Fibroblast of peridontal ligament (primary cell): Measurements from ENCODE around the gene HSD17B14.
"Not testable (repeated sequence)": the region's sequence is repeated elsewhere in the genome, so short reads cannot be mapped to it uniquely, and the experiment has no call there.

Source experiments
- DNase-seq: peaks from one replicate; pipeline ENCODE4 v3.0.0-alpha.2; 2010; ENCODE audit errors: extremely low read depth

HSD17B14 gene

DNA sequence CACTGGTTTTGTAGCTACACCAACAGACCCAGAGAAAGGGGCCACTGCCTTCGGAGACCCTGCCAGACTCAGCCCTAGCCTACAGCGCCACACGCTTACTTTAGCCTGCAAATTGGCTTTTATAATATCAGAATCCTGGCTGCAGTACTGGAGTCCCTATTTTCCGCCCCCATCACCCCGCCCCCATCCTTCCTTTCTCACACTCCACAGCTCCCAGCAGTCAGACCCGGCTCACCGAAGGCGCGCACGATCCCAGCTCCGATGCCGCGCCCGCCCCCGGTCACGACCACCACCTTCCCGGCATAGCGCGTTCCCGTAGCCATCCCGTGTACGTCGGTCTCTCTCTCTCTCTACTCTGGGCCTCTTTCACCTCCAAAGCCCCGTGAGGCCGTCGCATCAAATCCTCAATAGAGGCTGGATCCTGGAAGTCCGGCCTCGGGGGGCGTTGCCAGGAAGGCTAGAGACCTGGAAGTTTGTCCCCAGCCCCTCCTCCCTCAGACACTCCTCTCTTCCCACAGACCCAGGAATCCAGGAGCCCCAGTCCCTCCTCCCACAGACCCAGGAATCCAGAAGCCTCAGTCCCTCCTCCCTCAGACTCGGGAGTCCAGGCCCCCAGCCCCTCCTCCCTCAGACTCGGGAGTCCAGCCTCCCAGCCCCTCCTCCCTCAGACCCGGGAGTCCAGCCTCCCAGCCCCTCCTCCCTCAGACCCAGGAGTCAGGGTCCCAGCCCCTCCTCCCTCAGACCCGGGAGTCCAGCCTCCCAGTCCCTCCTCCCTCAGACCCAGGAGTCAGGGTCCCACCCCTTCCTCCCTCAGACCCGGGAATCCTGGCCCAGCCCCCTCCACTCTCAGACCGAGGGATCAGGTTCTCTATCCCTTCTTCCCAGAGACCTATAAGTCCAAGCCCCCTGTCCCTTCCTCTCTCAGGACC lies at the start of gene HSD17B14:
HSD17B14 (minus strand) TSS at position 403 of the 929 bp plus-strand sequence; CDS start at position 323, 80 bp downstream.
- DNase-seq = peak; percentile 62

DNA sequence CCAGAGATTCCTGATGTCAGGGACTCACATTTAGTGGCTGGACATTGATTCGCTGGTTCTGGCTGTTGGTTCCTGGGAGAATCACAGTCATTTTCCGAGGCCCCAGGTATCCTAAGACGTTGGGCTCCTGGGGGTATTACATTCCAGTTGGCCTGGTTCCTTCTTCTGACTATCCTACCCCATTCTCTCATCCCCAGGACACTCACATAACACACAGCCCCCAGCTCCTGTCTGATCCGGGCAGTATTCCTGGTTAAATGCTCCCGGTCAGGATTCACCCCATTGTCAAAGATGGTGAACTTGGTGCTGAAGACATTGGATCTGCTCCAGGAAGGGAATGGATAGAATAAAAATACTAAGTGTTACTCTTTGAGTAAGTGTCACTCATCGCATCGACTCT lies 47.4 kb upstream of the HSD17B14 start:
- DNase-seq = no peak

DNA sequence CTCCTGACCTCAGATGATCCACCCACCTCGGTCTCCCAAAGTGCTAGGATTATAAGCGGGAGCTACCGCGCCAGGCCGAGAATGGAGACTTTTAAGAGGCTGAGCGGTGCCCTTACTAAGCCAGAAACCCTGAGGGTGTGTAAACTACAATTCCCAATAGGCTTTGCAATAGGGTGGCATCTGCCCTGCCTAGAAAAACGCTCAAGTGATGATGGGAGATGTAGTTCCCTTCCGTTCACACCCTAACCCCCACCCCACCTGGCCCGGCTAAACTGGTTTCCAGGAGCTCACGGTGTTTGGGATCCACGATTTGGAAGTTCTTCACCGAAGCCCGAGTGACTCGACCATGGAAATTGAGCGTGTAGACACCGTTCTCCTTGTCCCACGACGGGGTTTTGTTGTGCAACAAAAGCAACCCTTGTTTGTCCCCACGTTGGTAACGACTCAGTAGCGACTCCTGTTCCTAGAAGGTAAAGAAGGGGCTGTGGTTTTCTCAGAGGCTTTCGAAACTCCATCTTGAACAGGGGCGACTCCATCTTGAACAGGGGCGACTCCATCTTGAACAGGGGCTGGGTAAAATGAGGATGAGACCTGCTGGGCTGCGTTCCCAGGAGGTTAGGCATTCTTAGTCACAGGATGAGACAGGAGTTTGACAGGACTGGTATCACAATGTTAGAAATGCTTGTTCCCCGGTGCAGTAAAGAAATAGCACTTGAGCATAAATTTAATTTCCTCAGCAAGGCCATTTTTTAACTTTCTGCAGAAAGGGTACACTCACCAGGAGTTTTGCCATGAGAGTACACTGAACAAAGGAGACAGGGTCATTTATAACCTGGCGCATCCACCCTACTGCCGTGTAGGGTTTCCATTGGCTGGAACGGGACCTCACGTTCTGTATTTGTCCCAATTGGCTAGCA lies 45.7 kb upstream of the HSD17B14 start:
- no peak for DNase-seq

DNA sequence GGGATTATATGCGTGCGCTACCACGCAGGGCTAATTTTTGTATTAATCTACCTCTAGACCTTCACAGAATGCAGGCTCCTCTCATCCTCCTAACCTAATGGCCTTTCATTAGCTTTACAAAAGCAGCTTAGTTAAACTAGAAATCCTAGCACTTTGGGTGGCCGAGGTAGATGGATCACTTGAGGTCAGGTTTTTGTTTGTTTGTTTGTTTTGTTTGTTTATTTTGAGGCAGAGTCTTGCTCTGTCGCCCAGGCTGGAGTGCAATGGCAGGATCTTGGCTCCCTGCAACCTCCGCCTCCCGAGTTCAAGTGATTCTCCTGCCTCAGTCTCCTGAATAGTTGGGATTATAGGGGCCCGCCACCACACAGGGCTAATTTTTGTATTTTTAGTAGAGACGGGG lies 43.4 kb upstream of the HSD17B14 start:
- DNase-seq = not testable (repeated sequence)

DNA sequence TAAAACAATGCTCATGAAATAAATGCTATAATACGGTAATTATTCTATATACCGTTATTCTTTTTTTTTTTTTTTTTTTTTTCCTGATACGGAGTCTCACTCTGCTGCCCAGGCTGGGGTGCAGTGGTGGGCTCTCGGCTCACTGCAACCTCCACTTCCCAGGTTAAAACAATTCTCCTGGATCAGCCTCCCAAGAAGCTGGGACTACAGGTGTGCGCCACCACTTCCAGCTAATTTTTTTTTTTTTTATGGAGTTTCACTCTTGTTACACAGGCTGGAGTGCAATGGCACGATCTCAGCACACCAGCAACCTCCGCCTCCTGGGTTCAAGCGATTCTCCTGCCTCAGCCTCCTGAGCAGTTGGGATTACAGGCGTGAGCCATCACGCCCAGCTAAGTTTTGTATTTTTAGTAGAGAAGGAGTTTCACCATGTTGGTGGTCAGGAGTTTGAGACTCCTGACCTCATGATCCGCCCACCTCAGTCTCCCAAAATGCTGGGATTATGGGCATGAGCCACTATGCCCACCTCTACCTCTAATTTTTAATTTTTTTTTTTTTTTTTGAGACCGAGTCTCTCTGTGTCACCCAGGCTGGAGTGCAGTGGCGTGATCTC lies 42.8 kb upstream of the HSD17B14 start:
- no peak for DNase-seq

DNA sequence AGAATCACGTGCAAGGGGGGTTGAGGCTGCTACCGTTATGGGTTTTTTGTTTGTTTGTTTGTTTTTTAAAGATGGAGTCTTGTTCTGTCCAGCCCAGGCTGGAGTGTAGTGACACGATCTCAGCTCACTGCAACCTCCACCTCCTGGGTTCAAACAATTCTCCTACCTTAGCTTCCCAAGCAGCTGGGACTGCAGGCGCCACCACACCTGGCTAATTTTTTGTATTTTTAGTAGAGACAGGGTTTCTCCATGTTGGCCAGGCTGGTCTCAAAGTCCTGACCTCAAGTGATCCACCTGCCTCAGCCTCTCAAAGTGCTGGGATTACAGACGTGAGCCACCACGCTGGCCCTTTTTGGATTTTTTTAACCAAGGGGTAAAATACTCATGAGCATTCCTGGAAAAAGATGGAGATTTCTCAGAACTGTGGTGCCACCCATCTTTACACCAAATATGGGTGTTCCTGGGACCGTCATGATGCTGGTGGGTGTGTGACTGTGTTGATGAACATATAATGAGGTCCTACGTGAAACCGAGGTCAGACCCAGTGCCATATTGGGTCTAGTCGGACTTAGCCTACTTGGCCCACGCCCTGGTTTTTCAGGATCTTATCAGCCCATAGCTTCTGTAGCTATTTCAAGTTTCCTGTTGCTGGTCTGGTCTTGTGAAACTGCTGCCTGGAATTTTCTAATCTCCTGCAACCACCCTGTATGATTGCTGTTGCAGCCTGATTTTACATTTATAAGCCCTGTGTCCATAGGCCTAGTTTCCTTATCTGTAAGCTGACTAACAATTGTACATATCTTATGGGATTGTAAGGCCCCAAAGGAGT lies 42.1 kb upstream of the HSD17B14 start:
- DNase-seq = no peak

DNA sequence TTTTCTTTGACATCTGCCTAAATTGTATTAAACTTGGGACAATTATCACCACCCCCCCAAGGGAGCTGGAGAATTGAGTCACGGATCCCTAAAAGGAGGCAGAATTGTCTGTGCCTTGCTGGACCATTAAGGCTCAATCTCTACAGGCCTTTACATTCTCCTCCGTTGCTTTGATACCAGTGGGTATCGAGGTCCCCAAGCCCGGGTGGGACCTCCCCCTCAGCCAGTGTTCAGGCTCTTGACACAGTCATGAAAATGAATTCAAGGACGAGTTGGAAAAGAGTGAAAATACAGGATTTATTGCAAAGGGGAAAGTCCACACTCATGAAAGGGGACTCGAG lies 41.5 kb upstream of the HSD17B14 start:
- DNase-seq = no peak

DNA sequence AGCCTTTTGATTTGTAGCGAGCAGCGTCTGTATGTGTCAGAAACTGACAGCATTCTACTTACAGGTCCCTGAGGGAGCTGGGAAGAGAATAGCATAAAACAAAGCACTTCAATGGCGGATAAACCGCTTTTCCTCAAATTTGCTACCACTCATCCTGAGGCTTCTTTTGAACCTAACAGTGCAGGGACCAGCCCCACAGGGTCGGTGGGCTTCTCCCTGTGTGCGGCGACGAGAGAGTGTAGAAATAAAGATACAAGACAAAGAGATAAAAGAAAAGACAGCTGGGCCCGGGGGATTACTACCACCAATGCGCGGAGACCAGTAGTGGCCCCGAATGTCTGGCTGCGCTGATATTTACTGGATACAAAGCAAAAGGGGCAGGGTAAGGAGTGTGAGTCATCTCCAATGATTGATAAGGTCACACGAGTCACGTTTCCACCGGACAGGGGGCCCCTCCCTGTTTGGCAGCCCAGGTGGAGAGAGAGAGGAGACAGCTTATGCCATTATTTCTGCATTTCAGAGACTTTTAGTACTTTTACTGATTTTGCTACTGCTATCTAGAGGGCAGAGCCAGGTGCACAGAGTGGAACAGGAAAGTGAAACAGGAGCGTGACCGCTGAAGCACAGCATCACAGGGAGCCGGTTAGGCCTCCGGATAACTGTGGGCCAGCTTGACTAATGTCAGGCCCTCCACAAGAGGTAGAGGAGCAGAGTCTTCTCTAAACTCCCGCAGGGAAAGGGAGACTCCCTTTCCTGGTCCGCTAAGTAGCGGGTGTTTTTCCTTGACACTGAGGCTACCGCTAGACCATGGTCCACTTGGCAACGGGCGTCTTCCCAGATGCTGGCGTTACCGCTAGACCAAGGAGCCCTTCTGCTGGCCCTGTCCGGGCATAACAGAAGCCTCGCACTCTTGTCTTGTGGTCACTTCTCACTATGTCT lies 40.0 kb upstream of the HSD17B14 start:
- peak; percentile 22 for DNase-seq

DNA sequence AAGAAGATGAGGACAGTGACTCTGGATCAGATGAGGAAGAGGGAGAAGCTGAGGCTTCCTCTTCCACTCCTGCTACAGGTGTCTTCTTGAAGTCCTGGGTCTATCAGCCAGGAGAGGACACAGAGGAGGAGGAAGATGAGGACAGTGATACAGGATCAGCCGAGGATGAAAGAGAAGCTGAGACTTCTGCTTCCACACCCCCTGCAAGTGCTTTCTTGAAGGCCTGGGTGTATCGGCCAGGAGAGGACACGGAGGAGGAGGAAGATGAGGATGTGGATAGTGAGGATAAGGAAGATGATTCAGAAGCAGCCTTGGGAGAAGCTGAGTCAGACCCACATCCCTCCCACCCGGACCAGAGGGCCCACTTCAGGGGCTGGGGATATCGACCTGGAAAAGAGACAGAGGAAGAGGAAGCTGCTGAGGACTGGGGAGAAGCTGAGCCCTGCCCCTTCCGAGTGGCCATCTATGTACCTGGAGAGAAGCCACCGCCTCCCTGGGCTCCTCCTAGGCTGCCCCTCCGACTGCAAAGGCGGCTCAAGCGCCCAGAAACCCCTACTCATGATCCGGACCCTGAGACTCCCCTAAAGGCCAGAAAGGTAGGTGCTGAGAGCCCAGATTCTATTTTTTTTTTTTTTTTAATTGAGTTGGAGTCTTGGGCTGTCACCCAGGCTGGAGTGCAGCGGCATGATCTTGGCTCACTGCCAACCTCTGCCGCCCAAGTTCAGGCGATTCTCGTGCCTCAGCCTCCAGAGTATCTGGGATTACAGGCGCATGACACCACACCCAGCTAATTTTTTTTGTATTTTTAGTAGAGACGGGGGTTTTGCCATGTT lies 38.2 kb upstream of the HSD17B14 start:
- peak; percentile 40 for DNase-seq

DNA sequence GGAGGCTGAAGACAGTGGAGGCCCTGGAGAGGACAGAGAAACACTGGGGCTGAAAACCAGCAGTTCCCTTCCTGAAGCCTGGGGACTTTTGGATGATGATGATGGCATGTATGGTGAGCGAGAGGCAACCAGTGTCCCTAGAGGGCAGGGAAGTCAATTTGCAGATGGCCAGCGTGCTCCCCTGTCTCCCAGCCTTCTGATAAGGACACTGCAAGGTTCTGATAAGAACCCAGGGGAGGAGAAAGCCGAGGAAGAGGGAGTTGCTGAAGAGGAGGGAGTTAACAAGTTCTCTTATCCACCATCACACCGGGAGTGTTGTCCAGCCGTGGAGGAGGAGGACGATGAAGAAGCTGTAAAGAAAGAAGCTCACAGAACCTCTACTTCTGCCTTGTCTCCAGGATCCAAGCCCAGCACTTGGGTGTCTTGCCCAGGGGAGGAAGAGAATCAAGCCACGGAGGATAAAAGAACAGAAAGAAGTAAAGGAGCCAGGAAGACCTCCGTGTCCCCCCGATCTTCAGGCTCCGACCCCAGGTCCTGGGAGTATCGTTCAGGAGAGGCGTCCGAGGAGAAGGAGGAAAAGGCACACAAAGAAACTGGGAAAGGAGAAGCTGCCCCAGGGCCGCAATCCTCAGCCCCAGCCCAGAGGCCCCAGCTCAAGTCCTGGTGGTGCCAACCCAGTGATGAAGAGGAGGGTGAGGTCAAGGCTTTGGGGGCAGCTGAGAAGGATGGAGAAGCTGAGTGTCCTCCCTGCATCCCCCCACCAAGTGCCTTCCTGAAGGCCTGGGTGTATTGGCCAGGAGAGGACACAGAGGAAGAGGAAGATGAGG lies 37.4 kb upstream of the HSD17B14 start:
- DNase-seq = peak; percentile 39

DNA sequence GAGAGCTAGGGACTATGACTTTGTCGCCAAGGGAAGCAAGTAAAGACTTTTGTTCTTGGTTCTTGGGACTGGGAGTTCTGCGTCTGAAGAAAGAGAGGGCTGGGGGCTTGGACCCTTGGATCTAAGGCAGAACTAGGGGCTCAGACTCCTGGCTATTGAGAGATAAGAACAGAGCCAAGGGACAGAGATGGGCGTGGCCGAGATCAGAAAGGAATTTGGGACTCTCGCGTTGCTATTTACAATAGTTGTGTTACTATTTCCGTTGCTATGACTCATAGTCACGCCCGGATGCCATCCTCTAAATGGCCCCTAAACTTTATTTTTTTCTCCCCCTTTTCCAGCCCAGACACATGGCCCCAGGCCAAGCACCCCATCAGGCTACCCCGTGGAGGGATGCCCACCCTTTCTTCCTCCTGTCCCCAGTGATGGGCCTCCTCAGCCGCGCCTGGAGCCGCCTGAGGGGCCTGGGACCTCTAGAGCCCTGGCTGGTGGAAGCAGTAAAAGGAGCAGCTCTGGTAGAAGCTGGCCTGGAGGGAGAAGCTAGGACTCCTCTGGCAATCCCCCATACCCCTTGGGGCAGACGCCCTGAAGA lies 36.7 kb upstream of the HSD17B14 start:
- DNase-seq = peak; percentile 97

DNA sequence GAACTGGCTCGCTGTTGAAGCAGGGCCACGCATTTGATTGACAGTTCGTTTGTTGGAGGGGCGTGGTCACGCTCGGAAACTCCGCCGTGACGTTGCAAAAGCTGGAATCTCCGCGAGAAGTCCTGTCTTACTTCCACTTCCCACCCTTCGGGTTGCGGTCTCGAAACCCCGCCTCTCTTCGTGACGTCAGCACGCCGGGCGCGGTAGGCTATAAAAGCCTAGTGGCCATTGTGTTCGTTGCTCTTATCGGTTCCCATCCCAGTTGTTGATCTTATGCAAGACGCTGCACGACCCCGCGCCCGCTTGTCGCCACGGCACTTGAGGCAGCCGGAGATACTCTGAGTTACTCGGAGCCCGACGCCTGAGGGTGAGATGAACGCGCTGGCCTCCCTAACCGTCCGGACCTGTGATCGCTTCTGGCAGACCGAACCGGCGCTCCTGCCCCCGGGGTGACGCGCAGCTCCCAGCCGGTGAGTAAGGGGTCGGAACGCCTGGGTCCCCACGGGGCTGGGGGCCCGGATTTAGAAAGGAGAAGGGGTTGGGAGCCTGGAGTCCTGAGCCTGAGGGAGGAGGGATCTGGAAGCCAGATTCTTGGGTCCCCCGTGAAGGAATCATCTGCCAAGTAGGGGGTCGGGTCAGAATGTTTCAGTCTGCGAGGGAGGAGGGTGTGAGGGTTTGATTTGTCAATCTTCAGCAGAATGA lies 36.0 kb upstream of the HSD17B14 start, which contains the start of gene PPP1R15A:
PPP1R15A (plus strand) TSS at position 240 of the 702 bp plus-strand sequence. CDS start 813 bp downstream, outside the sequence.
- DNase-seq = peak; percentile 98

DNA sequence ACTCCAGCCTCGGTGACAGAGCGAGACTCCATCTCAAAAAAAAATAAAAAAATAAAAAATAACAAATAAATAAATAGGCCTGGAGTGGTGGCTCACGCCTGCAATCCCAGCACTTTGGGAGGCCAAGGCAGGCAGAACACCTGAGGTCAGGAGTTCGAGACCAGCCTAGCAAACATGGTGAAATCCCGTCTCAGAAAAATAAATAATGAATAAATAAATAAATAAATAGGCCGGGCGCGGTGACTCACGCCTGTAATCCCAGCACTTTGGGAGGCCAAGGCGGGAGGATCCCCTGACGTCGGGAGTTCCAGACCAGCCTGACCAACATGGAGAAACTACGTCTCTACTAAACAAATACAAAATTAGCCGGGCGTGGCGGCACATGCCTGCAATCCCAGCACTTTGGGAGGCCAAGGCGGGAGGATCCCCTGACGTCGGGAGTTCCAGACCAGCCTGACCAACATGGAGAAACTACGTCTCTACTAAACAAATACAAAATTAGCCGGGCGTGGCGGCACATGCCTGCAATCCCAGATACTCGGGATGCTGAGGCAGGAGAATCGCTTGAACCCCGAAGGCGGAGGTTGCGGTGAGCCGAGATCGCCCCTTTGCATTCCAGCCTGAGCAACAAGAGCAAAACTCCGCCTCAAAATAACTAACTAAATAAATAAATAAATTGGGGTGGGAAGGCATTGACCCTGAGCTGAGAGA lies 35.3 kb upstream of the HSD17B14 start:
- DNase-seq = not testable (repeated sequence)

DNA sequence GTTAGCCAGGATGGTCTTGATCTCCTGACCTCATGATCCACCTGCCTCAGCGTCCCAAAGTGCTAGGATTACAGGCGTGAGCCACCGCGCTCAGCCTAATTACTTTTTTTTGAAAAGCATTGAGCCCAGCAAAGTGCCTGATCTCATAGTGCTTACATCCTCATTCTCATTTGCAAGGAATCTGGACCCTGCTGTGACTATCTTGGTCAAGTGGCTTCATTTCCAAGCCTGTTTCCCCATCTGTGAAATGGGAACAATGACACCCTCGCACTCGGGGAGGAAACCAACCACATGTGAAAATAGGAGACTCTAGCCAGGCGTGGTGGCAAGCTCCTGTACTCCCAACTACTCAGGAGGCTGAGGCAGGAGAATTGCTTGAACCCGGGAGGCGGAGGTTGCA lies 33.8 kb upstream of the HSD17B14 start:
- no peak for DNase-seq

DNA sequence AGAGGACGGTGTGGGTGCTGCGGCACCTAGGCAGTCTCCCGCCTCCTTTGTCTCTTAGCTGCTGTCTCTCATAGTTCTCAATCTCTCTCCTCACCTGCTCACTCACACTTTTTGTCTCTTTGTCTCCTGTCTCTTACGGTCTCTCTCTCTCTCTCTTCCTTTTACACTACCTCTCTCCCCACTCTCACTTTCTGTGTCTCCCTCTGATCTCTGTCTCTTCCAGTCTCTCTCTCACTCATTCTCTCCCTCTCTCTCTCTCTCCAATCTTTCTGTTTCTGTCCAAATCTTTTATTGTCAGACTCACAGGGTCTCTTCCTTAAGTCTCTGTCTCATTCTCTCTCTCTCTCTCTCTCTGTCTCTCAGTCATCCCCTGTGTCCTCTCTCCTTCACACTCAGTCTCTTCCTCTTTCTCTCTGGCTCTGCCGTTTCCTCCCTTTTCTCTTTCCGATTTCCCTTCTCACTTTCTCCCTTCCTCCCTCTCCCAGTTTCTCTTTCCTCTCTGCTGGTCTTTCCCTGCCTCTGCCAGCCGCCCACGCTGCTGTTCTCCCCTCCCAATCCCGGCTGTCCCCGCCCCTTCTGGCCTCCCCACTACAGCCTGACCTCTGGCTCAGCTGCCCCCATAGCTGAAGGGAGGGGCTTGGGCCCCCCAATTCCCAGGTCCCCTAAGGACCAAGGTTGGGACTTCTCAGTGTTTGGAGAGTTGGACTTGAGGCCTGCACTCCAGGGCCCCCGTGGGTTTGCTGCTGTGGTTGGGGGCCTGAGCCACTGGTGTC lies 32.0 kb upstream of the HSD17B14 start, which contains the start of gene PLEKHA4:
PLEKHA4 (minus strand) TSS at position 504 of the 773 bp plus-strand sequence. CDS start 997 bp downstream, outside the sequence.
- peak; percentile 51 for DNase-seq

DNA sequence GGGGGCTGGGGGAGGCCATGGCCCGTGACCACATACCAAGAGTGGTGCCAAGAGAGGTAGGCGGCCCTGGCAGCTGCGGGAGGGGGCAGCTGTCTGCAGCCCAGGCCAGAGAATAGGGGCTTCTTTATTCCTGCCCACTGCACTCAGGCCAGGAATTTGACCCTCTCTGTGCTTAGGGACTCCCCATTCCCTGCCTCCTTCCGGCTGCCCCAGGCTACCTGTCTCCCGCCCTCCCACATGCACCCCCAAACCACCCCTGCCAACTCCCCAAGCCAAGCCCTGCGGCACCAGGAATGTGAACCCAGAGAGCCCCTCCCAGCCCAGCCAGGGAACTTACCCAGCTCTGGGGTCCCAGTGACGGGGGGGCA lies 31.4 kb upstream of the HSD17B14 start:
- DNase-seq = no peak
